NCI-H460 (cell line): Measurements from ENCODE around the gene CTNNA3. TPM values are rescaled to one million over a fixed set of nuclear protein-coding genes. Genes with fewer than 3 reads are reported as not detected.

Experiments
- DNase-seq: peaks from one replicate; pipeline ENCODE4 v3.0.0-alpha.2; 2016; ENCODE audit warnings: low read depth; ENCODE audit errors: extremely low read depth
- total RNA-seq: library from RNA; depleted of rRNA; stranded (reverse); fragments of >200 nt; shearing (Covaris generic); gene quantifications from 2 replicates; pipeline ENCODE4 v1.2.3, GENCODE V29; 2014

Gene CTNNA3
- total RNA-seq, 1 experiment from 2014 or later = 0.47 TPM

DNA sequence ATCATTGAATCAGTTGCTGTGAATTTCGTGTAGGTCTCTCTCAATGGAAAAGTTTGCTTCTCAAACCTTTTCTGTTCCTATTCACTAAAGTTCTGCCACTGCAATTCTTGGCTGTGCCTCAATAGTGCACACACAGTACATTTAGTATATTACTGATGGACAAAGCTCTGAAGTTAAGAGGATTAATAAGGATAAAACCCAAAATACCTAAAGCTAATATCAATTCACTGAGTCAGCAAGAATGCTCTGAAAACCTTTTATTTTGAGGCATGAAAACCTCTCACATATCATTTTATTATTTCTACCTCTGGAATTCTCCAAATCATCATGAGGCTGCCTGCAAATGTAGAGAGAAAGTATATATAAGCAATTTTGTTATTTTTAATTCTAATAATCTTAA, 1403.5 kb downstream of the CTNNA3 start:
- DNase-seq = no peak

DNA sequence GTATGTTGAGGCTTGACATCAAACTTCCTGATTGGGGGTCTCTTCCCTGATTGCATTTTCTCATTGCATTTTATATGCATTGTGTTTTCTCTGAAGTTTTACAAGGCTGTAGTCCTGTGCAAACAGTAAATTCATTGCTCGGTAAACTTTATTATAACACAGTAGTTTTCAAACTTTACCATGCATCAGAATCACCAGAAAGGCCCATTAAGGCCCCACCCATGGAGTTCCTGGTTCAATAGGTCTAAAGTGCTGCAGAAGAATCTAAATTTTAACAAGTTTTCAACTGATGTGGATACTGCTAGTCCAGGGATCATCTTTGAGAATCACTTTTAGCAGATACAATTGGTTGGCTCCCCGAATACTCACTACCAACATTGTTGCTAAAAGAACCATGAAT, 1404.9 kb downstream of the CTNNA3 start:
- DNase-seq = no peak

DNA sequence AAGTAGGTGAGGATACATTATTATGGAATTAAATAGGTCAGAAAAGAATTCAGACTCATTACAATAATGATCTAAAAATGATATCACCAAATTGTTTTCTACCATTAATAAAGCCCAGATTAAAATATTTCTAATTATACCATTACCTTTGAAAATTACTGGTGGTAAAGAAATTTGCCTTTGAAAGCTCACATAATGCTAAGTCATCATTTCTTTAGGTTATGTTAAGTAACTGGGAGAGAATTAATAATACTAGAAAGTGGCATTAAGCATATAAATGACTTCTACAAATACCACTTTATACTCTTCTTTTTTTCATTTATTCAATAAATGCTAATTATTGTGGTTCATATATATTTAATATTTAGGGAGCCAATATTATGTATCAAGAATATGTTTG, 1411.4 kb downstream of the CTNNA3 start:
- no peak for DNase-seq

DNA sequence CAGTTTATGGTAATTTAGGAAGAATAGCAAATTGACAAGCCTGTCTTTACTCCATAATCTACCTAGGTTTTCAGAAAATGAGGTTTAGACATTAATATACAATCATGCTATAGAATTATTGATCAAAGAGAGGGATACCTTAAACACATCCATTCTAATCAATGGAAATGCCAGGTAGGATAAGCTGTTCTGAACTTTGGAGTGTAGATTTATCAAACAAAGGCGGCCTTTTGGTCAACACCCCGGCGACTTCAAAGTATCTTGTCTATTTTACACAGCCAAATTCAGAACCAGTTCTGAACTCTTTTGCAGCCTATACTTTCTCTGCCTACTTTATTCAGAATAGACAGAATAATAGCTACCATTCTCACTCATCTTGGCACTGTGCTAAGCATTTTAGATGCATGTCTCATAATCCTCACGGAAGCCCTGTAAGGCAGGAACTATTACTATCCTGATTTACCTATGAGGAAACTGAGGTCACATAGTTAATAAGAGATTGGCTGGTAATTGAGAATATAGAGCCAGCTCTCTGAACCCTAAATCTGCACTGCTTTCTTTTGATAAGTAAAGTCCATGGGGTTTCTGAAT, 1412.0 kb downstream of the CTNNA3 start:
- no peak for DNase-seq

DNA sequence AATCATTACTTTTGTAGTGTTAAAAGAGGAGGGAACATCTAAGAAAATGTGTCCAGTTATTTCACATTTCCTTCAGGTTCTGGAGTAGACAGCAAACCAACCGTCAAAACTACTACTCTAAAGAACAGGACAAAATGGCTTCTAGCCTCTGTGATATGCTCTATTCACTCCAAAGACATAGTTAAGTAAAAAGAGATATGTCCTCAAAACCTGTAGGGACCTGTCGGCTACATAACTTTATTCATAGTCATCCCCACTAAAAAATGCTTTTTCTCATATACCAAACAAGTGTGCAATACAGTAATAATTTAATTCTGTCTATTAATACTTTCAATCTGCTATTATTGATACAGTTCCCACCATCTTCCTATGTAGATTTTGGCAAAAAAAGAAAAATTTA, 1412.9 kb downstream of the CTNNA3 start:
- DNase-seq = no peak

DNA sequence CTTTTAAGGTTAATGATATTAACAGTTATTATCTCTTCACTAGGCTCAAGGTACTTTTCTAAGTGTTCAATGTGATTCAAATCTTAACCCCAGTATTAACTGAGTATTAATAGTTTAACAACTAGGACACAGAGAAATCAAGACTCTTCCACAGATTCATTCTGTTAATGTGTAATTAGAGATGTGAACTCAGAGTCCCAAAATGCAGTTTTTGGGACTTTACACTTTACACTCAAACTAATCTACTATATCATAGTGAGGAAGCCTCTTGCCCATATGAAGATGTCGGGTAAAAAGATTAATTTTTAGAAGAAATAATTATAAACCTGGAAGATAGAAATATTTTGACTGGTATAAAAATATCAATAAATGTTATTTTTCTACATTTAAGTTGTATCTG, 1414.7 kb downstream of the CTNNA3 start:
- DNase-seq = no peak

DNA sequence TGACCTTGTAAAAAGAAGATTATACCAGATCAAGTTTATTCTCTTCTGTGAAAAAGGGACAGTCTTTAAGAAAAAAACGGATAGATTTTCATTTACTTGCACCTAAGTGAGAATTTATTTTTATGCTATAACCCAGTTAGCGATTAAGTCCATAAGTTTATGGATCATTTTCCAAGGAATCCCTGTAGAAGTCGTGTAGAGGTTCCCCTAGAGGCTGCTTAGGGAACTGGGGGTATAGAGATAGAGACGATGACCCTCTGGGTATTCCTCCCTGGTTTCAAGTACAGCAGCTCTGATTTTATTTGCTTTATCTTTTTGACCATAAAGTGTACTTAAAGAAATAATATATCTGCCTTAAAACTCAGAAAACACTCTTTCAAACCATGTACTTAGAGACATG, 1418.5 kb downstream of the CTNNA3 start:
- DNase-seq = no peak

DNA sequence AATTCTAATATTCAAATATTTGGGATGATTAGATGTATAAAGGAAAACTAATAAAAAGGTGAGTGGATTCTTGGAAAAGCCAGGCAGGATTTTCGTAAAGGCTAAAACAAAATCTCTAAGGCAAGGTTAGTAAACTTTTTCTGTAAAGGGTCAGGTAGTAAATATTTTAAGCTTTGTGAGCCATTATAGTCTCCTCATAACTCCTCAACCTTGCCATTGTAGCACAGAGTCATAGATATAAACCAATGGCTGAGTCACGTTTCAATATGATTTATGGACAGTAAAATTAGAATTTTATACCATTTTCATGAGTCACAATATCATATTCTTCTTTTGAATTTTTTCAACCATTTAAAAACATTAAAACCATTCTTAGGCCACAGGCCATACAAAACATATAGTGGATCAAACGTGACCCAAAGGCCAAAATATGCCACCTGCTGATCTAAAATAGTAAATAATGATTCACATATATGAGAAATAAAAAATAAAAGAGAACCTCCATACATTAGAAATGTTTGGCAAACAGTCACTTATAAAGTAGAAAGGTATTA, 1422.0 kb downstream of the CTNNA3 start:
- no peak for DNase-seq

DNA sequence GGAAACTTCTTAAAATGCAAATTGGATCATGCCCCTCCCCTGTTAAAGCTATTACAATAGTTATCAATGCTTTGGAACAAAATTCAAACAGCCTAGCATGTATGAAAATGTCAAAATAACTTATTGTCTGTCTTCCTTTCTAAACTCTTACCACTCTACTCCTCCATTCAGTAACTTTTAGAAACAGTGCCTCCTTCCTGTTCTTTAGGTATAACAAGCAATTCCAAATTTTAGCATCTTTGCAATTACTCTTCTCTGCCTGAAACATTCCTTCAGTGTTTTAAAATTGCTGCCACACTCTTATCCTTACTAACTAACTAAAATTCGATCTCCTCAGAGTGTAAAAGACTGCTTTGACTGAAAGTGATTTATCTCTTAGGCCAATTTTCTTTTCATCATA, 1430.6 kb downstream of the CTNNA3 start:
- no peak for DNase-seq

DNA sequence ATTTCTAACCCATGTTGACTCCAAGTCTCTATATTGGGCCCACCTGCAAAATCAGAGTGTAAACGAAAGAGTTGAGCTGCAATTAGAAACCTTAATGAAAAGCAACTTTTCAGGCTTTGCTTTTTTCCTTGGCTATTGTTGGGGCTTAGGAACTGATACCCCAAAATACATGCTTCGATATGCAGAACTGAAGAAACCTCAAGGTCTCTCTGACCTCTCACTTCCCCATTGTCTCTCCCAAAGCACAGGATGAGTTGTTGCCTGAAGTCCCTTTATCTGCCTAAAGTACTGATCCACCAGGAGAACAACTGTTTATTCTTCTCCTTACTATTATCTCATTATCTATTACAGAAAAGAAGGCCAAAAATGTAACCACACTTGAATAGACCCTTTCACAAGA, 1436.2 kb downstream of the CTNNA3 start:
- no peak for DNase-seq

DNA sequence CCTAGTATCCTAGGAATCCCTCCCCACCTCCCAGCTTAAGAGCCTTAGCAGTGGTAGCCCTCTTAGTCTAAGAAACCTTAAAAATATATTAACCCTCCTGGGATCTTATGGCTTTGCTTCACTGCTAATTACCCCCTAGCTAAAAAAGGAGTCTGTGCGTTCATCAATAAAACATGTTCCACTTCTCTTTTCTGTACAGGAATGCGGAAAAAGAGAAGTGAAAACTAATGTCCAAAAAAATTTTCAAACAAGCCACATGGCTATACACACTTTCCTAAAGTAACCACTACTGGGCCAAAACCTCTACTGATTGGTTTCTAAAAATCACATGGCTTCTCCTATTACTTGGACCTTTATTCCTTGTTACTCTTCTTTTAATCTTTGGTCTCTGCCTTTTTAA, 1437.3 kb downstream of the CTNNA3 start:
- no peak for DNase-seq

DNA sequence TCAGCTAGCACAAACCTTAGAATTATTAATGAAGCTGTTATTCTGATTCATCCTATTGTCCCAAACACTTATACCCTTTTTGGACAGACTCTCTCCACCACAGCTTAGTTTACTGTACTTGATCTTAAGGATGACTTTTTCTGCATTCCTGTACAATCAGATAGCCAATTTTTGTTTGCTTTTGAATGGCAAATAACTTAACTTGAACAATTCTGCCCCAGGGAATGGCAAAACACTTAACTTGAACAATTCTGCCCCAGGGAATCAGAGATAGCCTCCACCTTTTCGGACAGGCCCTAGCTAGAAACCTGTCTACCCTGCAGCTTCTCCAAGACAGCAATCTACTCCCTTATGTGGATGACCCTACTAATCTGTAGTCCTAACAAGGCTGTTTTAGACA, 1438.2 kb downstream of the CTNNA3 start:
- DNase-seq = no peak

DNA sequence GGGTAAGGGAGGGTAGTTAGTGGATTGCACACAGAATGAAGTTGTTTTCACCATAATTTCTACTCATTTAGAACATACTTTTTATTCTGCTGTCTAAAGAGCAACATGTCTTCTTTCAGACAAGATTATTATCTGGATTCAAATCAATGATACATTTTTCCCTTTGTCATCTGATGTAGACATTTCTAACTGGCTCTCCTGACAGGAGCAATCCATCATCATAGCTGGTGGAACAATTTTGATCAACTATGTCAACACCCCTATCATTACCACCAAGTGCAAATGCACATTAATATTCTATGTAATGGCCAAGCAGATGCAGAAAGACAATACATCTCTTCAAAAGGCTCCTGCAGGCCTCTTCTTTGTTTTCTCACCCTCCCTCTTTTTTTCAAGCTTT, 1443.0 kb downstream of the CTNNA3 start:
- DNase-seq = no peak

DNA sequence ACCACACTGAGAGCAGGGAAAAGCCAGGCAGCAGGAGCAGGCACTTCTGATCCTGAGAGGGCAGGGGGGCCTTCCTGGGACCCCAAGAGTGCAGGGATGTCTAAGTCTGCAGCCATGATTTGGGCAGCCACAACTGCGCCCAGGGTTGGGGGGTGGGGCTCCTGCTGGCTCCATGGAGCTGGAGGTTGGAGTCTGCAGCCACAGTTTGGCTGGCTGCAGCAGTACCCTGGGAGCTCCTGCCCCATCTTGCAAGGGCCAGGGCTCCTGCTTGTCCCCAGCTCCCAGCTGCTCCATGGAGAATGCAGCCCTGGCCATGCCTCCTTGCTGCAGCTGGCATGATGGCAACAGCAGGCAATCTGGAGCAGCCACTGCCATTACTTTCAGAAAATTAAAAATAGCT, 1449.8 kb downstream of the CTNNA3 start:
- no peak for DNase-seq

DNA sequence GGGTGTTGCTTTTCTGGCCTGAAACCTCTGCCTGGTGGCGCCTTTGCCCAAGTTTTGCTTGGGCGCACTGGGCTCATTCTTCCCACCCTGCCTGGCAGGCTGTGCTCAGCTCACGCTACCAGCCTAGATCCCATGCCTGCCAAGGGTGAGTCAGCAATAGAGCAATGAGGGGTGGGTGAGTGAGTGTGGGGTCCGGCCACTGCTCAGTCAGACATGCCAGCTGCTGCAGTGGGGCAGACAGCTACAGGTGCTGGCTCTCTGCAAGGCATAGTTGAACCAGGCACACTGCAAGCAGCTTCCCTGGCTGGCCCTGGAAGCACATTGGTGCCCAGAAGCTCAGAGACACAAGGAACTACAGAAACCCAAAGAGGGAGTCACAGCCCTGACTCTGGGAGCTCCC, 1451.0 kb downstream of the CTNNA3 start:
- DNase-seq = no peak

DNA sequence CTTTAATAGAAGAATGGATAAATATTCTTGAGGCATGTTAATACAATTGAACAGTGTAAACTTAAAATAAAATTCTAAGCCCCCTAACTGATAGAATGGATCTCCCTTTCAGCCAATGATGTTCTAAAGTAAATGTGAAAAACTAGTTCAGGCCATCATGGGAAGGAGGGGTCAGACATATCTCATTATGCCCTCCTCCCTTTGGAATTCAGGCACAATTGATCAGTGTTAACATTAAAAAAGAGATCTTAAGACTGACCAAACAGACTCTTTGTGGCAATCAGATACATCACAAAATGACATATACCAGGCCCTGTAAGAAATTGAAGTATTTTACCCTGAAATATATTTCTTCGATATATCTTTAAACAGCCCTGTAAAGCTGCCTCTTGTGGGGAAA, 1453.1 kb downstream of the CTNNA3 start:
- no peak for DNase-seq

DNA sequence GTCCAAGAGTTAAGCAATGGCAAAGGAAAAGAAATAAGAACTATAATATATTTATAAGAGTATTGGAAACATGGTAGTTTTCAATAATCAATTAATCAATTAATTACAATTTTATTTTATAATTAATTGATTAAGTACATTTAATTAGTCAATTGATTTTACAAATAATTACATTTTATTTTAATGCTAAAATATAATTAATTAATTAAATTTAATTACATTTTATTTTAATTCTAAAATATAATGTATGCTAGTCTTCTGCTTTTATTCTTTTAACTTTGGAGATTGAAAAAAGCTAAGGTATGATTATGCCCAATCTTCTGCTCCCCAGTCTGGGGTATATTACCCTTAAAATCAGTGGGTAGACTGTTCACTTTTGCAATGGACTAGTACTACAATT, 1456.9 kb downstream of the CTNNA3 start:
- no peak for DNase-seq

DNA sequence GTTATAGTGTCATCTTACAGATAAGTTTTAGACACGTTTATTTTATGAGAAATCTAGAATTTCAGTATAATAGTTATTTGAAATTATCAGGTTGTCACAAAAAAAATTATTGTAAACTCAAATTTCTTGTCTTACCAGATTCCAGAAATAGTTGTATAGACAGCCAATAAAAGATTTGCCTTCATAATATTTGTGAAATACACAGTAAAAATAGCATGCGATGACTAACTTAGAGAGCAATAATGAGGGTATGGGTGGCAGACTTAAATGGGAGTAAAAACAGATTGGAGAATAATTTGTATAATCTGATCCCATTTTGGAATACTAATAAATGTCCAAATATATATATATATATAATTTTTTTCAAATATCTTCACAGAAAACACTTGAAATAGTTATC, 1457.7 kb downstream of the CTNNA3 start:
- no peak for DNase-seq

DNA sequence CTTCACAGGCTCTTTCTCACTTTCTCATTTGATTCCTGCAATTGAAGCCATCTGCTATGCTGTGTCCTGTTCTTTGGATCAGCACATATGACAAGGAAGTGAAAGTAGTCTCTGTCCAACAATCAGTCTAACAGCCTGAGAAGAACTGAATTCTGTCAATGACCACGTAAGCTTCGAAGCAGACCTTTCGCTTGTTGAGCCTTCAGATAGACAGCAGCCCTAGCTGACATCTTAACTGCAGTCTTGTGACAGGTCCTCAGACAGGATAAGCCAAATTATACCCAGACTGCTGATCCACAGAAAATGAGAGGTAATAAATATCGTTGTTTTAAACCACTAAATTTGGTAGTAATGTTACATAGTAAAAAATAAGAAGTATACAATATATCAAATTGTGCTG, 1461.1 kb downstream of the CTNNA3 start:
- no peak for DNase-seq

DNA sequence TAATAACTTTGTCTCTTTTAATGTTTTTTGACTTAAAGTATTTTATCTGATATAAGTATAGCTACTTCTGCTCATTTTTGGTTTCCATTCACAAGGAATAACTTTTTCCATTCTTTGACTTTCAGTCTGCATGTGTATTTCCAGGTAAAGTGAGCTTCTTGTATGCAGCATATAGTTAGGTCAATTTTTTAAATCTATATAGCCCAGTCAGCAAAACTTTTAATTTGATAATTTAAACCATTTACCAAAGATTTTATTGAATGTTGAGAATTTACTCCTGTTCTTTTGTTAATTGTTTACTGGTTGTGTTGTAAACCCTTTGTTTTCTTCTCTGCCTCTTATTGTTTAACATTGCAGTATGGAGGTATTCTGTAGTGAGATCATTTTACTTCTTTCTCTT, 1467.1 kb downstream of the CTNNA3 start:
- DNase-seq = no peak

DNA sequence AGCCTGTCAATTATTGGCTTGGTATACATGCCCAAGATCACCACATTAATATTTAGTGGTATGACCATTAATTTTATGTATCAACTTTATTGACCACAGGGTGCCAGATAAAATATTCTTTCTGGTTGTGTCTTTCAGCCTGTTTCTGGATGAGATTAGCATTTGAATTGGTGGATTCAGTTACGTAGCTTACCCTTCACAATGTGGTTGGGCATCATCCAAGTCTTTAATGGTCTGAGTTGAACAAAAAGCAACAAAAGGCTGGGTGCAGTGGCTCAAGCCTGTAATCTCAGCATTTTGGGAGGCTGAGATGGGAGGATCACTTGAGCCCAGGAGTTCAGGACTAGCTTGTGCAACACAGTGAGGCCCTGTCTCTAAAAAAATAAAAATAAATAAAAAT, 1472.3 kb downstream of the CTNNA3 start:
- no peak for DNase-seq

DNA sequence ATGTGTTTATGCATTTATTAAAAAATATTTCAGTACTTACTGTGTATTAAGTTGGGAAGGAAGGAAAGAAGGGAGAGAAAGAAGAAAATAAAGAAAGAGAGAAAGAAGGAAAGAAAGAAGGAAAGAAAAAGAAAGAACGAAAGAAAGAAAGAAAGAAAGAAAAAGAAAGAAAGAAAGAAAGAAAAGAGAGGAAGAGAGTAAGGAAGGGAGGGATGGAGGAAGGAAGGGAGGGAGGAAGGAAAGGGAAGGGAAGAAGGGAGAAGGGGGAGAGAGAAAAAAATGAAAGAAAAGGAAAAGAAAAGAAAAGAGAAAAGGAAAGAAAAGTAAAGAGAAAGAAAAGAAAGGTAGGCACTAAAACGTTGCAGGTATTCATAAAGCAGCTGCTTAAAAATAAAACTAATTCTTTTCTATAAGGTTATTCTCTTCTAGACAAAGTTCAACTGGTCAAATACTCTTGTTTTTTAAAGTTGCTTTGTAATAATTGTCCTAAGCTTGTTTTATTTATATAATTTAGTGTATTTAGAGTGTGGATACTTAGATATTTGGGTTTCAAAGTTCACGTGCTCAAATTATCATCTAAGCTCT, 1473.4 kb downstream of the CTNNA3 start:
- no peak for DNase-seq
